GM23338 (cell line): Measurements from ENCODE around the gene RNF8.
"Not testable (repeated sequence)": the region's sequence is repeated elsewhere in the genome, so short reads cannot be mapped to it uniquely, and the experiment has no call there.

ENCODE experiments used
- CREB1 ChIP-seq: fragments of 250-450 bp; sonication (Bioruptor Pico); IDR thresholded peaks from 2 replicates; pipeline ENCODE4 v1.5.0; 2020; ENCODE audit warnings: low read depth, mild to moderate bottlenecking, moderate library complexity
- EZH2 ChIP-seq: fragments of 200-600 bp; sonication (generic); IDR thresholded peaks from one replicate; pipeline ENCODE4 v1.8.0; 2017; ENCODE audit warnings: antibody characterized with exemption, mild to moderate bottlenecking, low read depth; ENCODE audit not compliant: unreplicated experiment
- EZH2phosphoT487 ChIP-seq: fragments of 200-600 bp; sonication (generic); IDR thresholded peaks from one replicate; pipeline ENCODE4 v1.8.1; 2018; ENCODE audit warnings: antibody characterized with exemption; ENCODE audit not compliant: unreplicated experiment
- JUNB ChIP-seq: IDR thresholded peaks from one replicate; pipeline ENCODE4 v1.6.1; 2016; ENCODE audit warnings: antibody characterized with exemption; ENCODE audit not compliant: unreplicated experiment
- POLR2AphosphoS5 ChIP-seq: IDR thresholded peaks from 2 replicates; pipeline ENCODE4 v1.6.1; 2016; ENCODE audit warnings: antibody characterized with exemption, low read depth
- STAT1 ChIP-seq: IDR thresholded peaks from one replicate; pipeline ENCODE4 v1.6.1; 2016; ENCODE audit warnings: antibody characterized with exemption; ENCODE audit not compliant: unreplicated experiment
- ZNF331 ChIP-seq: fragments of 250-450 bp; sonication (Bioruptor Pico); IDR thresholded peaks from 2 replicates; pipeline ENCODE4 v1.5.0; 2020; ENCODE audit warnings: low read depth, mild to moderate bottlenecking, moderate library complexity
- TF ChIP-seq, protein P1 (sequence below), 2 experiments: fragments of 200-600 bp in 1 of 2; sonication (generic) in 1 of 2; conservative IDR thresholded peaks; 2 replicates each; pipeline versions ENCODE4 v1.5.1 to v1.6.1; 2016 to 2017; ENCODE audit warnings: antibody characterized with exemption in 2 of 2, low read depth in 2 of 2, mild to moderate bottlenecking in 2 of 2, moderate library complexity in 1 of 2
- TF ChIP-seq, protein P2 (sequence below): IDR thresholded peaks from one replicate; pipeline ENCODE4 v1.6.1; 2018; ENCODE audit warnings: antibody characterized with exemption; ENCODE audit not compliant: unreplicated experiment
- TF ChIP-seq, protein P3 (sequence below): fragments of 250-450 bp; sonication (Bioruptor Pico); IDR thresholded peaks from 2 replicates; pipeline ENCODE4 v1.5.0; 2020; ENCODE audit warnings: mild to moderate bottlenecking, moderate library complexity
- TF ChIP-seq, protein P4 (sequence below): IDR thresholded peaks from 2 replicates; pipeline ENCODE4 v1.6.1; 2016; ENCODE audit warnings: antibody characterized with exemption

DNA sequence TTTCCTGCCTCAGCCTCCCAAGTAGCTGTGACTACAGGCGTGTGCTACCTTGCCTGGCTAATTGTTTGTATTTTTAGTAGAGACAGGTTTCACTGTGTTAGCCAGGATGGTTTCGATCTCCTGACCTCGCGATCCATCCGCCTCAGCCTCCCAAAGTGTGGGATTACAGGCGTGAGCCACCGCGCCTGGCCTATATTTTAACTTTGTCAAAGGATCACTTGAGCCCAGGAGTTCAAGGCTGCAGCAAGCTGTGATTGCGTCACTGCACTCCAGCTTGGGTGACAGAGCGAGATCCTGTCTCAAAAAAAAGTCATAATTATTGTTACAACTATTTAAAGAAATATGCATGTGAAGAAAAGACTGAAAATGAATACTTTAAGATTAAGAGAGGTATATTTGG, 23.4 kb upstream of the RNF8 start:
- TF ChIP-seq, protein P1, sequence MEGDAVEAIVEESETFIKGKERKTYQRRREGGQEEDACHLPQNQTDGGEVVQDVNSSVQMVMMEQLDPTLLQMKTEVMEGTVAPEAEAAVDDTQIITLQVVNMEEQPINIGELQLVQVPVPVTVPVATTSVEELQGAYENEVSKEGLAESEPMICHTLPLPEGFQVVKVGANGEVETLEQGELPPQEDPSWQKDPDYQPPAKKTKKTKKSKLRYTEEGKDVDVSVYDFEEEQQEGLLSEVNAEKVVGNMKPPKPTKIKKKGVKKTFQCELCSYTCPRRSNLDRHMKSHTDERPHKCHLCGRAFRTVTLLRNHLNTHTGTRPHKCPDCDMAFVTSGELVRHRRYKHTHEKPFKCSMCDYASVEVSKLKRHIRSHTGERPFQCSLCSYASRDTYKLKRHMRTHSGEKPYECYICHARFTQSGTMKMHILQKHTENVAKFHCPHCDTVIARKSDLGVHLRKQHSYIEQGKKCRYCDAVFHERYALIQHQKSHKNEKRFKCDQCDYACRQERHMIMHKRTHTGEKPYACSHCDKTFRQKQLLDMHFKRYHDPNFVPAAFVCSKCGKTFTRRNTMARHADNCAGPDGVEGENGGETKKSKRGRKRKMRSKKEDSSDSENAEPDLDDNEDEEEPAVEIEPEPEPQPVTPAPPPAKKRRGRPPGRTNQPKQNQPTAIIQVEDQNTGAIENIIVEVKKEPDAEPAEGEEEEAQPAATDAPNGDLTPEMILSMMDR (conservative IDR thresholded peaks at IDR 0.05; ENCODE audit: low read depth in 2 of 2): not testable (repeated sequence)
- not testable (repeated sequence) for TF ChIP-seq POLR2AphosphoS5; EZH2phosphoT487; STAT1; EZH2; ZNF331 (CRISPR knock-in tag); CREB1 (CRISPR knock-in tag); JUNB
- TF ChIP-seq, protein P2, sequence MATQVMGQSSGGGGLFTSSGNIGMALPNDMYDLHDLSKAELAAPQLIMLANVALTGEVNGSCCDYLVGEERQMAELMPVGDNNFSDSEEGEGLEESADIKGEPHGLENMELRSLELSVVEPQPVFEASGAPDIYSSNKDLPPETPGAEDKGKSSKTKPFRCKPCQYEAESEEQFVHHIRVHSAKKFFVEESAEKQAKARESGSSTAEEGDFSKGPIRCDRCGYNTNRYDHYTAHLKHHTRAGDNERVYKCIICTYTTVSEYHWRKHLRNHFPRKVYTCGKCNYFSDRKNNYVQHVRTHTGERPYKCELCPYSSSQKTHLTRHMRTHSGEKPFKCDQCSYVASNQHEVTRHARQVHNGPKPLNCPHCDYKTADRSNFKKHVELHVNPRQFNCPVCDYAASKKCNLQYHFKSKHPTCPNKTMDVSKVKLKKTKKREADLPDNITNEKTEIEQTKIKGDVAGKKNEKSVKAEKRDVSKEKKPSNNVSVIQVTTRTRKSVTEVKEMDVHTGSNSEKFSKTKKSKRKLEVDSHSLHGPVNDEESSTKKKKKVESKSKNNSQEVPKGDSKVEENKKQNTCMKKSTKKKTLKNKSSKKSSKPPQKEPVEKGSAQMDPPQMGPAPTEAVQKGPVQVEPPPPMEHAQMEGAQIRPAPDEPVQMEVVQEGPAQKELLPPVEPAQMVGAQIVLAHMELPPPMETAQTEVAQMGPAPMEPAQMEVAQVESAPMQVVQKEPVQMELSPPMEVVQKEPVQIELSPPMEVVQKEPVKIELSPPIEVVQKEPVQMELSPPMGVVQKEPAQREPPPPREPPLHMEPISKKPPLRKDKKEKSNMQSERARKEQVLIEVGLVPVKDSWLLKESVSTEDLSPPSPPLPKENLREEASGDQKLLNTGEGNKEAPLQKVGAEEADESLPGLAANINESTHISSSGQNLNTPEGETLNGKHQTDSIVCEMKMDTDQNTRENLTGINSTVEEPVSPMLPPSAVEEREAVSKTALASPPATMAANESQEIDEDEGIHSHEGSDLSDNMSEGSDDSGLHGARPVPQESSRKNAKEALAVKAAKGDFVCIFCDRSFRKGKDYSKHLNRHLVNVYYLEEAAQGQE: not testable (repeated sequence)
- TF ChIP-seq, protein P3, sequence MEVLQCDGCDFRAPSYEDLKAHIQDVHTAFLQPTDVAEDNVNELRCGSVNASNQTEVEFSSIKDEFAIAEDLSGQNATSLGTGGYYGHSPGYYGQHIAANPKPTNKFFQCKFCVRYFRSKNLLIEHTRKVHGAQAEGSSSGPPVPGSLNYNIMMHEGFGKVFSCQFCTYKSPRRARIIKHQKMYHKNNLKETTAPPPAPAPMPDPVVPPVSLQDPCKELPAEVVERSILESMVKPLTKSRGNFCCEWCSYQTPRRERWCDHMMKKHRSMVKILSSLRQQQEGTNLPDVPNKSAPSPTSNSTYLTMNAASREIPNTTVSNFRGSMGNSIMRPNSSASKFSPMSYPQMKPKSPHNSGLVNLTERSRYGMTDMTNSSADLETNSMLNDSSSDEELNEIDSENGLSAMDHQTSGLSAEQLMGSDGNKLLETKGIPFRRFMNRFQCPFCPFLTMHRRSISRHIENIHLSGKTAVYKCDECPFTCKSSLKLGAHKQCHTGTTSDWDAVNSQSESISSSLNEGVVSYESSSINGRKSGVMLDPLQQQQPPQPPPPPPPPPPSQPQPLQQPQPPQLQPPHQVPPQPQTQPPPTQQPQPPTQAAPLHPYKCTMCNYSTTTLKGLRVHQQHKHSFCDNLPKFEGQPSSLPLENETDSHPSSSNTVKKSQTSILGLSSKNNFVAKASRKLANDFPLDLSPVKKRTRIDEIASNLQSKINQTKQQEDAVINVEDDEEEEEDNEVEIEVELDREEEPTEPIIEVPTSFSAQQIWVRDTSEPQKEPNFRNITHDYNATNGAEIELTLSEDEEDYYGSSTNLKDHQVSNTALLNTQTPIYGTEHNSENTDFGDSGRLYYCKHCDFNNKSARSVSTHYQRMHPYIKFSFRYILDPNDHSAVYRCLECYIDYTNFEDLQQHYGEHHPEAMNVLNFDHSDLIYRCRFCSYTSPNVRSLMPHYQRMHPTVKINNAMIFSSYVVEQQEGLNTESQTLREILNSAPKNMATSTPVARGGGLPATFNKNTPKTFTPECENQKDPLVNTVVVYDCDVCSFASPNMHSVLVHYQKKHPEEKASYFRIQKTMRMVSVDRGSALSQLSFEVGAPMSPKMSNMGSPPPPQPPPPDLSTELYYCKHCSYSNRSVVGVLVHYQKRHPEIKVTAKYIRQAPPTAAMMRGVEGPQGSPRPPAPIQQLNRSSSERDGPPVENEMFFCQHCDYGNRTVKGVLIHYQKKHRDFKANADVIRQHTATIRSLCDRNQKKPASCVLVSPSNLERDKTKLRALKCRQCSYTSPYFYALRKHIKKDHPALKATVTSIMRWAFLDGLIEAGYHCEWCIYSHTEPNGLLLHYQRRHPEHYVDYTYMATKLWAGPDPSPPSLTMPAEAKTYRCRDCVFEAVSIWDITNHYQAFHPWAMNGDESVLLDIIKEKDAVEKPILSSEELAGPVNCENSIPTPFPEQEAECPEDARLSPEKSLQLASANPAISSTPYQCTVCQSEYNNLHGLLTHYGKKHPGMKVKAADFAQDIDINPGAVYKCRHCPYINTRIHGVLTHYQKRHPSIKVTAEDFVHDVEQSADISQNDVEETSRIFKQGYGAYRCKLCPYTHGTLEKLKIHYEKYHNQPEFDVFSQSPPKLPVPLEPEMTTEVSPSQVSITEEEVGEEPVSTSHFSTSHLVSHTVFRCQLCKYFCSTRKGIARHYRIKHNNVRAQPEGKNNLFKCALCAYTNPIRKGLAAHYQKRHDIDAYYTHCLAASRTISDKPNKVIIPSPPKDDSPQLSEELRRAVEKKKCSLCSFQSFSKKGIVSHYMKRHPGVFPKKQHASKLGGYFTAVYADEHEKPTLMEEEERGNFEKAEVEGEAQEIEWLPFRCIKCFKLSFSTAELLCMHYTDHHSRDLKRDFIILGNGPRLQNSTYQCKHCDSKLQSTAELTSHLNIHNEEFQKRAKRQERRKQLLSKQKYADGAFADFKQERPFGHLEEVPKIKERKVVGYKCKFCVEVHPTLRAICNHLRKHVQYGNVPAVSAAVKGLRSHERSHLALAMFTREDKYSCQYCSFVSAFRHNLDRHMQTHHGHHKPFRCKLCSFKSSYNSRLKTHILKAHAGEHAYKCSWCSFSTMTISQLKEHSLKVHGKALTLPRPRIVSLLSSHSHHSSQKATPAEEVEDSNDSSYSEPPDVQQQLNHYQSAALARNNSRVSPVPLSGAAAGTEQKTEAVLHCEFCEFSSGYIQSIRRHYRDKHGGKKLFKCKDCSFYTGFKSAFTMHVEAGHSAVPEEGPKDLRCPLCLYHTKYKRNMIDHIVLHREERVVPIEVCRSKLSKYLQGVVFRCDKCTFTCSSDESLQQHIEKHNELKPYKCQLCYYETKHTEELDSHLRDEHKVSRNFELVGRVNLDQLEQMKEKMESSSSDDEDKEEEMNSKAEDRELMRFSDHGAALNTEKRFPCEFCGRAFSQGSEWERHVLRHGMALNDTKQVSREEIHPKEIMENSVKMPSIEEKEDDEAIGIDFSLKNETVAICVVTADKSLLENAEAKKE: not testable (repeated sequence)
- TF ChIP-seq, protein P4, sequence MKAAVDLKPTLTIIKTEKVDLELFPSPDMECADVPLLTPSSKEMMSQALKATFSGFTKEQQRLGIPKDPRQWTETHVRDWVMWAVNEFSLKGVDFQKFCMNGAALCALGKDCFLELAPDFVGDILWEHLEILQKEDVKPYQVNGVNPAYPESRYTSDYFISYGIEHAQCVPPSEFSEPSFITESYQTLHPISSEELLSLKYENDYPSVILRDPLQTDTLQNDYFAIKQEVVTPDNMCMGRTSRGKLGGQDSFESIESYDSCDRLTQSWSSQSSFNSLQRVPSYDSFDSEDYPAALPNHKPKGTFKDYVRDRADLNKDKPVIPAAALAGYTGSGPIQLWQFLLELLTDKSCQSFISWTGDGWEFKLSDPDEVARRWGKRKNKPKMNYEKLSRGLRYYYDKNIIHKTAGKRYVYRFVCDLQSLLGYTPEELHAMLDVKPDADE: not testable (repeated sequence)
